SH-SY5Y (cell line): ENCODE results near the gene STMN3.

Experiments
- GATA2 ChIP-seq: IDR thresholded peaks from 2 replicates; pipeline ENCODE4 v1.6.1; 2011; ENCODE audit warnings: mild to moderate bottlenecking, low read depth, low read length
- GATA3 ChIP-seq: IDR thresholded peaks from 2 replicates; pipeline ENCODE4 v1.6.1; 2011; ENCODE audit warnings: low read depth, mild to moderate bottlenecking, low read length, moderate library complexity

DNA sequence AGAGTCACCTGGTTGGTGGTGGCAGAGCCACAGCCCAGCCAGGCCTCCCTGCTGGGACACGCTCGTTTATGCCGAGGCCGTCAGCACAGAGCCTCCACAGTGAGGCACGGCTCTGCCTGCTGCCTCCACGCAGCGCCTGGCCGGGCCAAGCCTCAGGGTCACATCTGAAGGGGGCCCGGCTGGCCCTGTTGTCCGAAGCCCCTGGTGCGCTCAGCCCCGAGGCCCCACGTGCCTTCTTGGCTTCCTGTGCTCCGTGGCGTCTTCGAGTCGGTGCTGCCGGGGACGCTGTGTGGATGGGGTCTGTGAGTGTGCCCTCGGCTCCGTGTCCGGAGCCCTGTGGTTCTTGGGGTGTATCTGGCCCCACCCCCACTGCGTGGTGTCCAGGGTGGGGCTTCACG is 32.9 kb upstream of the STMN3 start:
- no peak for TF ChIP-seq GATA2
- TF ChIP-seq GATA3: no peak
